ENCODE results near the gene CADM1.

The CADM1 gene

DNA sequence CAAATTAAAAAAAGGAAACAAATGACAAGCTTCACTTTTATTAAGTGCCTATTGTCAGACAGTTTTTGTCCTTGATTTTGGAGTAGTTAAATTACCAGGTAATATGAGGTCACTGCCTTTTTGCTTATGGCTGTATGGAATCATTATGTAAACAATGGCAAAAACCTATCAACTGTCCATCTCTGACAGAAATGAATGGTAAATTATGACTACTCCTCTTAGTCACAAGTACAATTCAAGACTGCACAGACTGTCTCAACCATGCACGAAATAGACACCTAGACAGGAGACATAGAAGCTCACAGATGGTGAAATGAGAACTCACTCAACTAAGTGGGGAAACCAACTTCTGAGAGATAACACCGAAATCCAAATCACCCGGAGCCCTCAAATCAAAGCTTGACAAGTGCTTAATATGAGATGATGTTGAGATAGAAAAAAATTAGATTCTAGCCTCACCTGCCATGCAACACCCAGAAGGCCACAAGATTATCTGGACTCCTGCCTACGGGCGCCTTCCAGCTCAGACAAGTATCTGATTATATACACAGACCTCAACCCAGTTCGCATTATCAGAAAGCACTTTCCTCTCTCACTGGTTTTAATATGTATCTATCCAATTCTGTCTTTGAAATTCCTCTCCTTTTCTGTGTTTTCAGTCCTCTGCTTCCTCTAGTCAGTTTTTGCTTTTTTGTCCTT, 199.3 kb downstream of the CADM1 start:
- no peak for DNase-seq (ENCODE audit: low read depth, low spot score)
- Histone ChIP-seq H3K4me3 (no peak overlapping the region), H3K9ac (ENCODE audit: insufficient read length) (no peak overlapping the region), H3K27ac (no peak overlapping the region), H3K36me3 (ENCODE audit: insufficient read depth, low read length) (no peaks in the 10 kb centered on the region), H3K9me3 (ENCODE audit: low read depth, low read length) (no peaks in the 10 kb centered on the region)
- no peak for TF ChIP-seq FOXP2 (optimal IDR thresholded peaks at IDR 0.05; ENCODE audit: control extremely low read depth, extremely low read length, insufficient read depth)
- TF ChIP-seq POLR2AphosphoS5 (IDR thresholded peaks at IDR 0.05; ENCODE audit: borderline replicate concordance, low read depth, low read length) = no peak
- TF ChIP-seq EZH2 (IDR thresholded peaks at IDR 0.05) = no peak

DNA sequence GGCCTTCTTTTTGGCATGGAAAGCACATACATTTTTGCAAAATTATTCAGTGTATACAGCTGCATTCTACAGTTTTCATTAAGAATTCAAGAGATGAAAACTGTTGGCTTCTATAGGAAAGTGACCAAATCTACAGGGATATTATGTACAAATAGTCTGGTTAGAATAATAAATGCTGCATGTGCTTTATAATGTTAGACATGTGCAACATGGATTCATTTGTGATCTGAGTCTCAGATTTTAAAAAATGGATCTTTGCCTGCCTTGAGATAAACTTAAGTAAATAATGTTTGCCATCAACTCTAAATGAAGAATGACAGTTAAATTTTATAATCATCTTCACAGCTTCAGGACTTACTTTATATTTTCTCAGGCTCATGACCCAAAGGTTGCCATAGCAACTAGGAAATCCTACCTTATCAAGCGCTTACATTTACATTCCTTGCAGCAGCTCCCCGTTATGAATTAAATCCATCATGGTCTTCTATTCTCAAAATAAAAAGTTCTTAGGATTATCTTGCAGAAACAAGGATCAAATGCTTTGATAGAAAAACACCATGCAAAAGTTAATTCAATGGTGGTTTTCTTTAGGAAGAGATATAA, 200.2 kb downstream of the CADM1 start:
- TF ChIP-seq EZH2 (IDR thresholded peaks at IDR 0.05) (no peak), FOXP2 (optimal IDR thresholded peaks at IDR 0.05; ENCODE audit: control extremely low read depth, extremely low read length, insufficient read depth) (no peak)
- Histone ChIP-seq H3K27ac (no peak overlapping the region), H3K4me3 (no peak overlapping the region), H3K9me3 (ENCODE audit: low read depth, low read length) (no peaks in the 10 kb centered on the region), H3K36me3 (ENCODE audit: insufficient read depth, low read length) (no peaks in the 10 kb centered on the region), H3K9ac (ENCODE audit: insufficient read length) (no peak overlapping the region)
- no peak for DNase-seq (ENCODE audit: low read depth, low spot score)

DNA sequence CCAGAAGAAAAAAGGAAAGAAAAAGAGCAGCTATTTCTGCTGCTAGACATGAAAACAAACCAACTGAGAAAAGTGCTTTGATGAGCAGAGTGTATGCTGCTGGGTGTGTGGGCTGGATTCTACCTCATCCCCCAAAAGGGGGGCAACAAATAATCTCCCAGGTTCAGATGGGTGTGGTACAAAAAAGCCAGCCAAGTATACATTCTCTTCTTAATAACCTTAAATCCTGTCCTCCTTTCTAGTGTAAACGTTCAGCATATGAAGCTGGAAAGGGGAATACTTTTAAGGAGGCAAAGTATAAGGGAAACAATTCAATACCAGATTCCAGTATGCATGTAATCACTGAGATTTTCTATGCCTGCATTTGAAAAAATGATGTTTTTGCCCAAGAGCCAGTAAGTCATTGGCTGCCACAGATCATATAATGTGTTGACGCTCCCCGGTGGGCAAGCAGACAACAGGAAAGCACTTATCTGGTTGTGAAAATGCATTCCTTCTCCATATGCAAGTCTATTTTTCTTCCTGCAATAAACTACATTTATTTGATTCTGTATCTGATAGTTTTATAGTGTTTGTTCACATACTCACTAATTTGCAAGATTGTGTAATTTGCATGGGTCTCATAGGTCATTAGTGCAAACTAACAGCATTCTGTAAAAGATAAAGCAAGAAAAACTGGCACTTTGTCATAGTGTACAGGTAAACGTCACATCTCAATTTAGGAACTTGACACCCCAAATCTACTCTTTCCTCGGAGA, 201.1 kb downstream of the CADM1 start:
- H3K4me3 ChIP-seq = no peak overlapping the region
- H3K9me3 ChIP-seq (ENCODE audit: low read depth, low read length) = no peaks in the 10 kb centered on the region
- no peak overlapping the region for H3K9ac ChIP-seq (ENCODE audit: insufficient read length)
- no peaks in the 10 kb centered on the region for H3K36me3 ChIP-seq (ENCODE audit: insufficient read depth, low read length)
- H3K27ac ChIP-seq = no peak overlapping the region
- DNase-seq (ENCODE audit: low read depth, low spot score) = no peak
- TF ChIP-seq FOXP2 (optimal IDR thresholded peaks at IDR 0.05; ENCODE audit: control extremely low read depth, extremely low read length, insufficient read depth) (no peak), EZH2 (IDR thresholded peaks at IDR 0.05) (no peak), POLR2AphosphoS5 (IDR thresholded peaks at IDR 0.05; ENCODE audit: borderline replicate concordance, low read depth, low read length) (no peak)

DNA sequence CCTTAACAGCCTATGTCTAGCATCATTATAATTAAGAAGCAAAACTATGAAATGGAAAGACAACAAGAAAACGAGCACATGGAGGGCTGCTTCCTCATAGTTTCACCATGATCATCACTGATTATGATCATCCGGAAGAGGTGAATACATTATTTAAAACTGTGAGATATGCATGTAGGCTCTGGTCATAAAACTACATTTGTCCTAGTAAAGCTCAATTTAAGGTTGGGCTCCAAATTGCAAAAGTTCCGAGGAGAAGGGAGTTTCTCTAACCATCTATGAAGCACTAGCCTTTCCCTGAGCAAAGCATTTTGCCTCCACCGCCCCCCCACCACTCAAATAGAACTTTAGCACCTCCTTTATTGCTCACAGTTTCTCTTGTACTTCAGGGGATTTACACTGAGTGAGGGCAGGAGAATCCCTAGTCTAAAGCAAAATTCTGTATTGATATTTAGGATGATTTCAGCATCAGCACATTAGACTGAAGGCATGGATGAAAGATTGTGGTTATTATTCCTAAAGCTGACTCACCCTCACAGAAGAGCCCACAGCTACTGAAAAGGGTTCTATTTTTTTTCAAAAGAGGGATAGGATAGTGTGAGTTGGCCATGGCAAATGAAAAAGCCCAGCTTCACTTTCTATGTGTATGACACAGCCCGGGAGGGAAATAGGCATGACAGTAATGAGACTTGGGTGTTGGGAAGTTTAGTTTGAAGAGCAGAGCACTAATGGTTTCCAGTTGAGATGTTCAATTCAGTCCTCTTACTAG, 203.4 kb downstream of the CADM1 start:
- no peaks in the 10 kb centered on the region for H3K9me3 ChIP-seq (ENCODE audit: low read depth, low read length)
- no peaks in the 10 kb centered on the region for H3K36me3 ChIP-seq (ENCODE audit: insufficient read depth, low read length)
- H3K4me3 ChIP-seq = no peak overlapping the region
- H3K27ac ChIP-seq = no peak overlapping the region
- TF ChIP-seq FOXP2 (optimal IDR thresholded peaks at IDR 0.05; ENCODE audit: control extremely low read depth, extremely low read length, insufficient read depth) = no peak
- no peak for TF ChIP-seq POLR2AphosphoS5 (IDR thresholded peaks at IDR 0.05; ENCODE audit: borderline replicate concordance, low read depth, low read length)
- no peak for TF ChIP-seq EZH2 (IDR thresholded peaks at IDR 0.05)
- H3K9ac ChIP-seq (ENCODE audit: insufficient read length) = no peak overlapping the region
- DNase-seq (ENCODE audit: low read depth, low spot score) = no peak

DNA sequence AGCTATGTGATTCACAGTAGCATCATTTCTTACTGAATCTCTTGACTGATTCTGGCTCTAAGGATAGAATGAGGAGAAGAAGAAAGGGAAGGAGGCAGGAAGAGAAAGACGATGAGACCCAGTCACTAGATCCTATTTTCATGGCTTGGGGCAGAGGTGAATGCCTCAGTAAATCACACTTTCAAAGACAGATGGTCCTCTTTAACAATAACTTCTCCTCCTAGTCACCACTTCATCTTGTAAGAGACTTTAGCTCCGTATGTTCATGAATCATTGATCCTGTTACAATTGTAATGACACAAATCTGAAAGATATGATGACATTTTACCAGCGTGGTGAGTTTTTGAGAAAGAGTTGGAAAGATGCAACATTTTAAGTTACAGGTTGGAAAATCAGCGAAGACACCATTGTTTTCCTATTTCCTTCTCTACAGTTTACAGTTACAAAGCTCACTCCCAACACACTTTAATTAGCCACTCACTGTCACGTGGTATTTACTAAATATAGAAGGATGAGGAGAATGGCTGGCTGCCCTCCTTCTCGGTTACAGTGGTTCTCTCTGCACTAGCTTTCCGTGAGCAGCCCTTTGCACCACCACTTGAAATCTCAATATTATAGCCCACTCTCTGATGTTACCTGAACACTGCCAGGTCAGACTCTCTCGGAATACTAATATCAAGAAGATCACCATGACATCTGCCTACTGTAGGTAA, 205.8 kb downstream of the CADM1 start:
- Histone ChIP-seq H3K9ac (ENCODE audit: insufficient read length) (no peak overlapping the region), H3K9me3 (ENCODE audit: low read depth, low read length) (no peaks in the 10 kb centered on the region), H3K27ac (no peak overlapping the region), H3K4me3 (no peak overlapping the region), H3K36me3 (ENCODE audit: insufficient read depth, low read length) (no peaks in the 10 kb centered on the region)
- TF ChIP-seq POLR2AphosphoS5 (IDR thresholded peaks at IDR 0.05; ENCODE audit: borderline replicate concordance, low read depth, low read length) (no peak), FOXP2 (optimal IDR thresholded peaks at IDR 0.05; ENCODE audit: control extremely low read depth, extremely low read length, insufficient read depth) (no peak), EZH2 (IDR thresholded peaks at IDR 0.05) (no peak)
- no peak for DNase-seq (ENCODE audit: low read depth, low spot score)

DNA sequence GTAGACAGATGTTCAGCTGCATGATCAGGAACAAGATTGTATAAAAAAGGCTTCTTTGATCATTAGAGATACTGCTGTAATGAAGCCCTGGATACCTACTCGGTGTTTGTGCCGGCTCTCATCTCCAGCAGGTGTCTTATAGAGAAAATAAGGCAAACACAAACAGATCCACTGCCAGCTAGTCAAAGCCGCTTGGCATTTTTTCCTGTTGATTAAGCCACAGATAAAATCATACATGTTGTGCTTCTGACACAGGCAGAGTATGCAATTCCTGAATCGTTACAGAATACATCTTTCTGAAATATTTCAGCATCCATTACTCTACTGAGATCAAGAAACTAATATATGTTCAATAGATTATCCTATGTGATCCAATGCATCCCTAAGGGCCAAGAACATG, 206.9 kb downstream of the CADM1 start:
- Histone ChIP-seq H3K4me3 (no peak overlapping the region), H3K9me3 (ENCODE audit: low read depth, low read length) (no peaks in the 10 kb centered on the region), H3K27ac (no peak overlapping the region), H3K9ac (ENCODE audit: insufficient read length) (no peak overlapping the region), H3K36me3 (ENCODE audit: insufficient read depth, low read length) (no peaks in the 10 kb centered on the region)
- no peak for DNase-seq (ENCODE audit: low read depth, low spot score)
- TF ChIP-seq EZH2 (IDR thresholded peaks at IDR 0.05) (no peak), FOXP2 (optimal IDR thresholded peaks at IDR 0.05; ENCODE audit: control extremely low read depth, extremely low read length, insufficient read depth) (no peak), POLR2AphosphoS5 (IDR thresholded peaks at IDR 0.05; ENCODE audit: borderline replicate concordance, low read depth, low read length) (no peak)

DNA sequence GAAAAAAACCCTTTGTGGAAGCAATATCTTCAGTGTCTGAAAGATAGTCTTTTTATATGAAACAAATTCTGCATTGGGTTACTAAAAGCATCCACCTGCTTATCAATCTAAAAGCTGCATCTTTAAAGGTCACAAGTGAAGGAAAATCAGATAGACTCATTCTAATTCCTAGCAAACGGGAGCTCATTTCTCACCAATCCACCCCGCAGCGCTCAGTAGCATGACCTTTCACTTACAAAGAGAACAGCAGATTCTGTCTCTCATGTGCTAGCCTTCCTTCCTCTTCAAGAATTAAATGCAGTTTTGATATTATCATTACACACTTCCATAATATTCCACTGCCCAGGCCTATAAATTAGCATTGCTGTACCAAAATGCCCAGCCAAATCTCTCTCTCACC, 212.9 kb downstream of the CADM1 start:
- no peak for DNase-seq (ENCODE audit: low read depth, low spot score)
- H3K36me3 ChIP-seq (ENCODE audit: insufficient read depth, low read length) = no peaks in the 10 kb centered on the region
- H3K4me3 ChIP-seq = no peak overlapping the region
- no peak overlapping the region for H3K27ac ChIP-seq
- no peaks in the 10 kb centered on the region for H3K9me3 ChIP-seq (ENCODE audit: low read depth, low read length)
- no peak overlapping the region for H3K9ac ChIP-seq (ENCODE audit: insufficient read length)
- TF ChIP-seq POLR2AphosphoS5 (IDR thresholded peaks at IDR 0.05; ENCODE audit: borderline replicate concordance, low read depth, low read length) = no peak
- TF ChIP-seq FOXP2 (optimal IDR thresholded peaks at IDR 0.05; ENCODE audit: control extremely low read depth, extremely low read length, insufficient read depth) = no peak
- no peak for TF ChIP-seq EZH2 (IDR thresholded peaks at IDR 0.05)

Data from SK-N-MC (cell line).